B cell (primary cell): ENCODE data around the gene TSG101. TPM values are rescaled to one million over a fixed set of nuclear protein-coding genes. Genes with fewer than 3 reads are reported as not detected.
A peak's percentile ranks its signal among the peaks of the same experiment; 100 is the strongest.

Experiments
- ATAC-seq: fragments of 200-7000 bp; cut with Tn5 transposase; one replicate; pipeline ENCODE4 v1.10.0; 2021; ENCODE audit warnings: low read depth, mild to moderate bottlenecking, moderate number of reproducible peaks, moderate library complexity
- CTCF ChIA-PET: fragments of 350-600 bp; sonication (Branson Sonifier 250); formaldehyde crosslinking; loops from one replicate; lab custom pipeline; 2021; ENCODE audit warnings: antibody characterized with exemption, inconsistent platforms; lab: Charles Lee
- POLR2A ChIA-PET: fragments of 350-600 bp; sonication (Branson Sonifier 250); formaldehyde crosslinking; loops from one replicate; lab custom pipeline; 2021; ENCODE audit warnings: antibody characterized with exemption; lab: Charles Lee
- DNase-seq: peaks from one replicate; pipeline ENCODE4 v3.0.0; 2013
- H2AFZ ChIP-seq: 2 replicates; pipeline ENCODE4 v1.6.1; 2012; ENCODE audit warnings: mild to moderate bottlenecking, low read depth, low read length; ENCODE audit not compliant: insufficient read depth, poor library complexity, severe bottlenecking
- H3K27ac ChIP-seq, 2 donors: 1 replicate in 1 of 2; 2 replicates in 1 of 2; pipeline ENCODE4 v1.5.1; 2012 to 2013; ENCODE audit warnings: low read length in 2 of 2, mild to moderate bottlenecking in 2 of 2, moderate library complexity in 1 of 2
- H3K27me3 ChIP-seq, 4 experiments: fragments of 200-600 bp in 1 of 4; sonication (generic) in 1 of 4; replicated peaks in 1 of 4; 1 replicate in 2 of 4; 2 replicates in 2 of 4; pipeline versions ENCODE4 v1.6.1 to v1.7.0; 2013 to 2016; ENCODE audit warnings: low read length in 3 of 4, mild to moderate bottlenecking in 2 of 4, mixed read lengths in 1 of 4, moderate library complexity in 1 of 4; ENCODE audit not compliant: insufficient read depth in 4 of 4, control insufficient read depth in 3 of 4; ENCODE audit errors: control extremely low read depth in 1 of 4
- H3K36me3 ChIP-seq, 2 experiments: replicated peaks in 1 of 2; 1 replicate in 1 of 2; 2 replicates in 1 of 2; pipeline versions ENCODE4 v1.6.1 to v1.7.1; 2013; ENCODE audit warnings: low read length in 1 of 2; ENCODE audit not compliant: insufficient read depth in 2 of 2, control insufficient read depth in 1 of 2; ENCODE audit errors: control extremely low read depth in 1 of 2, extremely low read depth in 1 of 2
- H3K4me1 ChIP-seq, 2 donors: fragments of 200-600 bp in 1 of 2; sonication (generic) in 1 of 2; 1 replicate in 1 of 2; 2 replicates in 1 of 2; pipeline versions ENCODE4 v1.5.1 to v1.6.1; 2013 to 2017; ENCODE audit warnings: low read length in 2 of 2; ENCODE audit not compliant: control insufficient read depth in 2 of 2, insufficient read depth in 2 of 2
- H3K4me2 ChIP-seq: replicated peaks from 2 replicates; pipeline ENCODE3; 2012; ENCODE audit warnings: mild to moderate bottlenecking, low read depth, low read length; ENCODE audit not compliant: poor library complexity, severe bottlenecking
- H3K4me3 ChIP-seq, 5 experiments: fragments of 200-600 bp in 1 of 5; sonication (generic) in 1 of 5; 1 replicate in 3 of 5; 2 replicates in 2 of 5; pipeline versions ENCODE4 v1.5.1 to v1.7.0; 2011 to 2016; ENCODE audit warnings: low read length in 4 of 5, mild to moderate bottlenecking in 4 of 5, low read depth in 2 of 5, control low read depth in 1 of 5, moderate library complexity in 1 of 5; ENCODE audit not compliant: insufficient read depth in 1 of 5; ENCODE audit errors: control extremely low read depth in 1 of 5, extremely low read depth in 1 of 5
- H3K79me2 ChIP-seq: fragments of 200-600 bp; sonication (generic); one replicate; pipeline ENCODE4 v1.6.0; 2016; ENCODE audit warnings: low read length; ENCODE audit not compliant: control insufficient read depth, insufficient read depth
- H3K9ac ChIP-seq: fragments of 200-600 bp; sonication (generic); 2 replicates; pipeline ENCODE4 v1.6.1; 2017; ENCODE audit warnings: mild to moderate bottlenecking, low read length, moderate library complexity
- H3K9me3 ChIP-seq, 3 donors: one replicate each; pipeline versions ENCODE4 v1.6.1 to v1.7.1; 2013; ENCODE audit warnings: low read length in 2 of 3; ENCODE audit not compliant: control insufficient read depth in 2 of 3, insufficient read depth in 1 of 3; ENCODE audit errors: control extremely low read depth in 1 of 3
- H4K20me1 ChIP-seq: 2 replicates; pipeline ENCODE4 v1.6.0; 2012; ENCODE audit warnings: mild to moderate bottlenecking, low read length; ENCODE audit not compliant: insufficient read depth, control insufficient read depth, poor library complexity, severe bottlenecking
- H3K27ac Mint-ChIP-seq: one replicate; pipeline ENCODE4 v1.8.0; 2021; ENCODE audit warnings: mixed read lengths
- H3K27me3 Mint-ChIP-seq: one replicate; pipeline ENCODE4 v1.8.0; 2021; ENCODE audit warnings: mixed read lengths
- H3K4me1 Mint-ChIP-seq: one replicate; pipeline ENCODE4 v1.8.0; 2021; ENCODE audit warnings: mixed read lengths
- H3K4me3 Mint-ChIP-seq: one replicate; pipeline ENCODE4 v1.8.0; 2021; ENCODE audit warnings: mixed read lengths
- H3K9me3 Mint-ChIP-seq: one replicate; pipeline ENCODE4 v1.8.0; 2022; ENCODE audit warnings: mixed read lengths; ENCODE audit not compliant: insufficient read depth
- EZH2 ChIP-seq: IDR thresholded peaks from 2 replicates; pipeline ENCODE4 v1.6.1; 2012; ENCODE audit warnings: borderline replicate concordance, low read depth, mild to moderate bottlenecking, moderate library complexity, low read length; ENCODE audit not compliant: insufficient read depth, poor library complexity, severe bottlenecking
- WGBS: methylation state at CpG from one replicate; pipeline ENCODE4 v1.1.5; 2013; ENCODE audit warnings: missing lambda C conversion rate; ENCODE audit not compliant: insufficient coverage; 5-methylcytosine and 5-hydroxymethylcytosine counted together
- intact Hi-C: fragments of 100-400 bp; cut with micrococcal nuclease; formaldehyde crosslinking; loops from one replicate; pipeline ENCODE4 v1.10.0; 2022
- polyA plus RNA-seq: library from polyadenylated mRNA; depleted of rRNA; stranded (reverse); fragments of >200 nt; gene quantifications from 2 replicates; pipeline ENCODE4 v1.2.3, GENCODE V29; 2012
- total RNA-seq, 2 donors: library from RNA; stranded (reverse); fragments of 120-200 nt in 1 of 2; gene quantifications; 1 replicate in 1 of 2; 2 replicates in 1 of 2; pipeline versions ENCODE4 v1.2.3 to v1.2.4, GENCODE V29; 2013 to 2022
- TF ChIP-seq, protein P1 (sequence below): fragments of 200-600 bp; IDR thresholded peaks from one replicate; pipeline ENCODE4 v1.8.0; 2022; ENCODE audit warnings: antibody characterized with exemption, mild to moderate bottlenecking

TSG101 gene
- total and polyA plus RNA-seq, 2 donors (not counting 1 experiment from before 2014, with no cell fraction given) = 50.9 to 56.5 TPM

DNA sequence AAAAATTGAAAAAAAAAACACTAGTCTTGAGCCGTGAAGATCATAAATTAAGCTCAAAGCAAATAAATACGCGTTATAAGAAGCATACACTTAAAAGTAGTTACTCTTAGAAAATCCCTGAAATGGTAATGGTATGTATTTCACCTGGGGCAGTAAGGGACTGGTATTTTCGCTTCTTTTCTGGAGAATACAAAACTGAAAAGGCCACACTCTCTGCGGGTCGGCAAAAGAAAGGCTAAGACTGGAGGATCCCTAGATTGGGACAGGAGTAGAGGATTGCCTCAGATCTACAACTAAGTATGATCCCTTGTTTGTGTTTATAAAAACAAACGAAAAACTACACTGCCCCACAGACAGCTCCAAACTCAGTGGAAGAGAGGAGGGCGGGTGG, 617 bp downstream of the TSG101 start:
- ChIA-PET POLR2A (interaction anchor here (0.5 to 1.6 kb wide), 5 partner anchors 11 to 196 kb away, joined by 3 to 10 read pairs (median 4); partner anchors contain the start of genes LDHA and SPTY2D1), CTCF (interaction anchor here (0.8 to 1.5 kb wide), 4 partner anchors 108 to 420 kb away, joined by 3 to 5 read pairs (median 4); partner anchors contain the start of genes SAAL1 and SPTY2D1)
- Mint-ChIP-seq H3K4me3 (peak overlapping the region; percentile 100), H3K9me3 (no peaks in the 10 kb centered on the region), H3K27ac (peak overlapping the region; percentile 99), H3K27me3 (no peaks in the 10 kb centered on the region), H3K4me1 (peaks cover 45% of the 10 kb centered on the region)
- Histone ChIP-seq H2AFZ (peak overlapping the region; percentile 83), H4K20me1 (peaks cover 12% of the 10 kb centered on the region), H3K27me3 (no peaks in the 10 kb centered on the region), H3K36me3 (peaks cover 0 to 10% of the 10 kb centered on the region in 2 experiments), H3K27ac (peak overlapping the region; percentile 97 to 99), H3K9me3 (no peaks in the 10 kb centered on the region), H3K9ac (peak overlapping the region; percentile 88), H3K79me2 (peaks cover 58% of the 10 kb centered on the region), H3K4me1 (peaks cover 14% of the 10 kb centered on the region in 2 donors), H3K4me2 (peak overlapping the region; percentile 76), H3K4me3 (peak overlapping the region; percentile 82 to 94 (median 84))
- ATAC-seq = no peak
- intact Hi-C loops = loop anchor here (1.0 to 10.0 kb wide), 9 partner anchors 61 to 513 kb away; partner anchors contain the start of genes GTF2H1, HPS5, SAA2 and SAAL1
- WGBS = 0% methylated on average over 2 of the region's 8 CpGs
- TF ChIP-seq EZH2 = no peak
- TF ChIP-seq, protein P1, sequence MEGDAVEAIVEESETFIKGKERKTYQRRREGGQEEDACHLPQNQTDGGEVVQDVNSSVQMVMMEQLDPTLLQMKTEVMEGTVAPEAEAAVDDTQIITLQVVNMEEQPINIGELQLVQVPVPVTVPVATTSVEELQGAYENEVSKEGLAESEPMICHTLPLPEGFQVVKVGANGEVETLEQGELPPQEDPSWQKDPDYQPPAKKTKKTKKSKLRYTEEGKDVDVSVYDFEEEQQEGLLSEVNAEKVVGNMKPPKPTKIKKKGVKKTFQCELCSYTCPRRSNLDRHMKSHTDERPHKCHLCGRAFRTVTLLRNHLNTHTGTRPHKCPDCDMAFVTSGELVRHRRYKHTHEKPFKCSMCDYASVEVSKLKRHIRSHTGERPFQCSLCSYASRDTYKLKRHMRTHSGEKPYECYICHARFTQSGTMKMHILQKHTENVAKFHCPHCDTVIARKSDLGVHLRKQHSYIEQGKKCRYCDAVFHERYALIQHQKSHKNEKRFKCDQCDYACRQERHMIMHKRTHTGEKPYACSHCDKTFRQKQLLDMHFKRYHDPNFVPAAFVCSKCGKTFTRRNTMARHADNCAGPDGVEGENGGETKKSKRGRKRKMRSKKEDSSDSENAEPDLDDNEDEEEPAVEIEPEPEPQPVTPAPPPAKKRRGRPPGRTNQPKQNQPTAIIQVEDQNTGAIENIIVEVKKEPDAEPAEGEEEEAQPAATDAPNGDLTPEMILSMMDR = no peak
- no peak for DNase-seq

DNA sequence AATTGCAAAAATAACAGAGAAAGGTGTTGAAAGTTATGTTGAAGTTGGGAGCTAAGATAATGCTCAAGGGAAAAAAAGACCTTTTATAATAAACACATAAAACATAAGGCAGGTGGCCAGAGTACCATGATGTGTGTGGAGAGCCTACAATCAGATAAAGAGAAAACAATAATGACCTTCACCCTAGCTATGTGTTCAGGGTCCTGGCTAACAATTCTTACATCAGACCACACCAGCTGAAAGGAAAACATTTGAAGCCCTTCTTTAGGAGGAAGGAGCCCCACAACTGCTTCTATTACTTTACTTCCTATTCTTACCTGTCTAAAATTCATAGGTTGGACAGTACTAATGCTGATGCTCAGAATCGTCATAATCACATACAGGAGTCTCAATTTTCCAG, 2.5 kb downstream of the TSG101 start:
- intact Hi-C loops = loop anchor here (10.0 kb wide), 1 partner anchor 279 kb away; the partner anchor contains the start of gene SAA2
- TF ChIP-seq, protein P1 = no peak
- Histone ChIP-seq H3K9ac (no peak overlapping the region), H3K4me3 (no peak overlapping the region), H3K79me2 (peaks cover 76% of the 10 kb centered on the region), H3K27me3 (no peaks in the 10 kb centered on the region), H2AFZ (no peak overlapping the region), H3K4me2 (no peak overlapping the region), H4K20me1 (peaks cover 26% of the 10 kb centered on the region), H3K9me3 (no peaks in the 10 kb centered on the region), H3K27ac (peak overlapping the region in 1 of 2 donors; percentile 47), H3K36me3 (peaks cover 0 to 10% of the 10 kb centered on the region in 2 experiments), H3K4me1 (peaks cover 14% of the 10 kb centered on the region in 2 donors)
- H3K9me3 Mint-ChIP-seq = no peaks in the 10 kb centered on the region
- DNase-seq (no peak), ATAC-seq (no peak)
- ChIA-PET CTCF (interaction anchor here (0.7 kb wide), 1 partner anchor 141 kb away, joined by 3 read pairs; no protein-coding TSS in a partner anchor), POLR2A (interaction anchor here (0.7 kb wide), 2 partner anchors 22 to 80 kb away, joined by 7 read pairs; no protein-coding TSS in a partner anchor)
- no CpG with 5 or more reads among the region's 1 CpG for WGBS
- peak overlapping the region; percentile 26 for H3K4me3 Mint-ChIP-seq
- H3K4me1 Mint-ChIP-seq = peaks cover 47% of the 10 kb centered on the region
- H3K27ac Mint-ChIP-seq = no peak overlapping the region
- no peaks in the 10 kb centered on the region for H3K27me3 Mint-ChIP-seq
